Measurements from ENCODE around the gene BTNL8.
A peak's percentile ranks its signal among the peaks of the same experiment; 100 is the strongest.

The BTNL8 gene

DNA sequence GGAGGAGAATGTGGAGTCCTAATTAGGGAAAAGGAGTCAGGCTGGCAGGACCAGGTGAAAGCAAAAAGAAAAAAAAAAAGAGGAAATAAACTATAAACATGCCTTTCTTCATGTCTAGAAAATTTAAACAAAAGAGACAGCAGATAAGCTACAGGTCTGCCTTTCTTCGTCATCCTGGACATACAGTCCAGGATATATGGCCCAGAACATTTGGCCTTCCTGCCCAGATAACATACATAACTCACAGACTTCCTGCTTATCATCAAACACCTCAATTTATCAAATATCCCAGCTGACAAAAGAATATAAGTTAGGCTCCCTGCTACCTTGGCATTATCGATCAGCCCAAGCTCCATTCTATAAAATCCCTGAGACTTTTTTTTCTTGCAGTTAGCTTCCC is 11.2 kb downstream of the BTNL8 start:
- Histone ChIP-seq H4K91ac (ENCODE audit: low read length) (no peak overlapping the region), H3K14ac (ENCODE audit: low read length in 2 of 2) (no peak overlapping the region), H2BK5ac (ENCODE audit: low read depth, low read length, poor library complexity, severe bottlenecking) (no peak overlapping the region), H3K9ac (ENCODE audit: low read length) (no peak overlapping the region), H3K27me3 (ENCODE audit: control insufficient read depth in 1 of 2, insufficient read depth in 1 of 2, low read length in 2 of 2) (no peaks in the 10 kb centered on the region), H3K4ac (ENCODE audit: low read depth in 1 of 2, low read length in 2 of 2) (no peak overlapping the region), H3K4me2 (ENCODE audit: low read length, poor library complexity, severe bottlenecking) (no peak overlapping the region), H3K4me3 (ENCODE audit: insufficient read depth in 1 of 2, low read depth in 1 of 2, low read length in 2 of 2) (no peak overlapping the region), H3K79me1 (replicated peaks; ENCODE audit: low read length, poor library complexity, severe bottlenecking) (no peaks in the 10 kb centered on the region), H2BK15ac (ENCODE audit: low read depth, poor library complexity, severe bottlenecking) (no peak overlapping the region), H4K8ac (ENCODE audit: low read length) (no peak overlapping the region), H2BK120ac (ENCODE audit: low read depth, low read length) (no peak overlapping the region), H3K4me1 (ENCODE audit: control insufficient read depth, insufficient read depth, low read depth, low read length) (no peaks in the 10 kb centered on the region), H3K36me3 (ENCODE audit: control insufficient read depth in 1 of 2, insufficient read depth in 2 of 2, low read depth in 1 of 2, low read length in 2 of 2) (no peaks in the 10 kb centered on the region), H3K18ac (ENCODE audit: low read depth in 1 of 2, low read length in 2 of 2) (no peak overlapping the region), H3K27ac (ENCODE audit: low read length, poor library complexity, severe bottlenecking) (no peak overlapping the region), H2AK5ac (ENCODE audit: low read length, severe bottlenecking) (no peak overlapping the region), H2BK12ac (ENCODE audit: low read length in 2 of 2) (no peak overlapping the region), H3K23ac (ENCODE audit: low read length in 2 of 2) (no peak overlapping the region), H2AFZ (ENCODE audit: low read depth, low read length) (no peak overlapping the region), H3K9me3 (ENCODE audit: control insufficient read depth, low read length) (peaks cover 10% of the 10 kb centered on the region)
- DNase-seq = no peak
- 46% methylated on average over 2 of the region's 2 CpGs for WGBS

DNA sequence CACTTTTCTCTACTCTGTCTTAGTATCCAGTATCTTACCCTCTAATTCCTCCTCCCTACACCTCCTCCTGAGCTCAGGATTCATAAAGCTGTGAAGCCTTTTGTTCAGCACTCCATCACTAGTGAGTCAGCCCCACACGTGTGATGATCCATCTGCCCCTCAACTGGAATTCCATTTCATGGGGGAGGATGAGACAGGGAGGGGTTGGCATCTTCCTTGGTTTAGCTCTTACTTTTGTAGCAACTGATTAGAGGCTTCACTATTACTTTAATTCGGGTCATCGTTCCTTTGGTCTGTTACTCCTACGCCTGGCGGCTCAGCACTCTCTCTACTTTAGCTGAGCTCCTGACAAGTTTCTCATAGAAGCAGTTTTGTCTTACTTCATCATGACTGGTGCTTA is 11.8 kb downstream of the BTNL8 start:
- H4K8ac ChIP-seq (ENCODE audit: low read length) = no peak overlapping the region
- H3K4ac ChIP-seq (ENCODE audit: low read depth in 1 of 2, low read length in 2 of 2) = no peak overlapping the region
- 79% methylated on average over 5 of the region's 5 CpGs for WGBS
- H3K18ac ChIP-seq (ENCODE audit: low read depth in 1 of 2, low read length in 2 of 2) = no peak overlapping the region
- H2AFZ ChIP-seq (ENCODE audit: low read depth, low read length) = no peak overlapping the region
- H2BK15ac ChIP-seq (ENCODE audit: low read depth, poor library complexity, severe bottlenecking) = no peak overlapping the region
- H3K4me1 ChIP-seq (ENCODE audit: control insufficient read depth, insufficient read depth, low read depth, low read length) = no peaks in the 10 kb centered on the region
- no peak for DNase-seq
- H3K27ac ChIP-seq (ENCODE audit: low read length, poor library complexity, severe bottlenecking) = no peak overlapping the region
- H2AK5ac ChIP-seq (ENCODE audit: low read length, severe bottlenecking) = no peak overlapping the region
- H3K4me3 ChIP-seq (ENCODE audit: insufficient read depth in 1 of 2, low read depth in 1 of 2, low read length in 2 of 2) = no peak overlapping the region
- H3K27me3 ChIP-seq (ENCODE audit: control insufficient read depth in 1 of 2, insufficient read depth in 1 of 2, low read length in 2 of 2) = no peaks in the 10 kb centered on the region
- H3K14ac ChIP-seq (ENCODE audit: low read length in 2 of 2) = no peak overlapping the region
- H2BK5ac ChIP-seq (ENCODE audit: low read depth, low read length, poor library complexity, severe bottlenecking) = no peak overlapping the region
- H3K79me1 ChIP-seq (replicated peaks; ENCODE audit: low read length, poor library complexity, severe bottlenecking) = no peaks in the 10 kb centered on the region
- no peak overlapping the region for H2BK12ac ChIP-seq (ENCODE audit: low read length in 2 of 2)
- no peak overlapping the region for H3K9ac ChIP-seq (ENCODE audit: low read length)
- H3K9me3 ChIP-seq (ENCODE audit: control insufficient read depth, low read length) = peaks cover 10% of the 10 kb centered on the region
- no peak overlapping the region for H4K91ac ChIP-seq (ENCODE audit: low read length)
- no peaks in the 10 kb centered on the region for H3K36me3 ChIP-seq (ENCODE audit: control insufficient read depth in 1 of 2, insufficient read depth in 2 of 2, low read depth in 1 of 2, low read length in 2 of 2)
- H3K4me2 ChIP-seq (ENCODE audit: low read length, poor library complexity, severe bottlenecking) = peak overlapping the region; percentile 16
- H3K23ac ChIP-seq (ENCODE audit: low read length in 2 of 2) = no peak overlapping the region
- H2BK120ac ChIP-seq (ENCODE audit: low read depth, low read length) = no peak overlapping the region

DNA sequence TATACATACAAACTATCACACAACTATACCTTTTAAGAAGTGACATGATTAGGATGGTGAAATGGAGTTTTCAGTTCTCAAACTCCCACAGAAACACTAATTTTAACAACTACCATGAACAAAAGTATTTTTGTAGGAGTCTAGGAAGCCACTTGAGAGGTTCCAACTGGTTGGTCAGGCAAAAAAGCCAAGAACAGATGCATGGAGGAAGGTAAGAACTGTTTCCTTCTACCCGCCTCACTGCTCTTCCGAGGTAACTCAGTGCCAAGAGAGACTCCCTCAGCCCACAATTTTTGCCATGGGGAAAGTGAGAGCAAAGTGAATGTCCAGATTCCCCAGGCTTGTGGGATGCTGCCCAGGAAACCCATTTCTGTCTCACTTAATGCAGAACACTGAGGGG is 15.7 kb downstream of the BTNL8 start:
- Histone ChIP-seq H2AK5ac (ENCODE audit: low read length, severe bottlenecking) (no peak overlapping the region), H2BK5ac (ENCODE audit: low read depth, low read length, poor library complexity, severe bottlenecking) (no peak overlapping the region), H4K91ac (ENCODE audit: low read length) (no peak overlapping the region), H2BK12ac (ENCODE audit: low read length in 2 of 2) (no peak overlapping the region), H3K9me3 (ENCODE audit: control insufficient read depth, low read length) (peaks cover 10% of the 10 kb centered on the region), H3K4ac (ENCODE audit: low read depth in 1 of 2, low read length in 2 of 2) (no peak overlapping the region), H4K8ac (ENCODE audit: low read length) (no peak overlapping the region), H3K4me2 (ENCODE audit: low read length, poor library complexity, severe bottlenecking) (no peak overlapping the region), H3K36me3 (ENCODE audit: control insufficient read depth in 1 of 2, insufficient read depth in 2 of 2, low read depth in 1 of 2, low read length in 2 of 2) (no peaks in the 10 kb centered on the region), H2BK15ac (ENCODE audit: low read depth, poor library complexity, severe bottlenecking) (no peak overlapping the region), H3K79me1 (replicated peaks; ENCODE audit: low read length, poor library complexity, severe bottlenecking) (no peaks in the 10 kb centered on the region), H3K14ac (ENCODE audit: low read length in 2 of 2) (no peak overlapping the region), H2BK120ac (ENCODE audit: low read depth, low read length) (no peak overlapping the region), H3K27ac (ENCODE audit: low read length, poor library complexity, severe bottlenecking) (no peak overlapping the region), H3K9ac (ENCODE audit: low read length) (no peak overlapping the region), H3K4me1 (ENCODE audit: control insufficient read depth, insufficient read depth, low read depth, low read length) (no peaks in the 10 kb centered on the region), H3K18ac (ENCODE audit: low read depth in 1 of 2, low read length in 2 of 2) (no peak overlapping the region), H3K27me3 (ENCODE audit: control insufficient read depth in 1 of 2, insufficient read depth in 1 of 2, low read length in 2 of 2) (no peaks in the 10 kb centered on the region), H3K23ac (ENCODE audit: low read length in 2 of 2) (no peak overlapping the region), H3K4me3 (ENCODE audit: insufficient read depth in 1 of 2, low read depth in 1 of 2, low read length in 2 of 2) (no peak overlapping the region), H2AFZ (ENCODE audit: low read depth, low read length) (no peak overlapping the region)
- no peak for DNase-seq
- 83% methylated on average over 2 of the region's 2 CpGs for WGBS

DNA sequence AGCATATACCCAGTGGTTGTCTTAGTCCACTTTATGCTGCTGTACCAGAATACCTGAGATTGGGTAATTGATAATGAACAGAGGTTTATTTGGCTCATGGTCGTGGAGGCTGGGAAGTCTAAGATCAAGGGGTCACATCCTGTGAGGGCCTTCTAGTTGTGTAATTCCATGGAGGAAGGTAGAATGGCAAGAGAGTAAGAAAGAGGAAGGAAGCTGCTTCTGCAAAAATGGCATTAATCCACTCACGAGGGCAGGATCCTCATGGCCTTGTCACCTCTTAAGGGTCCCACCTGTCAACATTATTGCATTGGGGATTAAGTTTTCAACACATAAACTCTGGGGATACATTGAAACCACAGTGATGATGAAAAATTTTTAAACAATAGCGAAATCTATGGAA is 17.0 kb downstream of the BTNL8 start:
- Histone ChIP-seq H3K18ac (ENCODE audit: low read depth in 1 of 2, low read length in 2 of 2) (no peak overlapping the region), H2BK5ac (ENCODE audit: low read depth, low read length, poor library complexity, severe bottlenecking) (no peak overlapping the region), H3K4me3 (ENCODE audit: insufficient read depth in 1 of 2, low read depth in 1 of 2, low read length in 2 of 2) (no peak overlapping the region), H4K8ac (ENCODE audit: low read length) (no peak overlapping the region), H3K4me1 (ENCODE audit: control insufficient read depth, insufficient read depth, low read depth, low read length) (no peaks in the 10 kb centered on the region), H3K14ac (ENCODE audit: low read length in 2 of 2) (no peak overlapping the region), H3K27me3 (ENCODE audit: control insufficient read depth in 1 of 2, insufficient read depth in 1 of 2, low read length in 2 of 2) (no peaks in the 10 kb centered on the region), H2AFZ (ENCODE audit: low read depth, low read length) (no peak overlapping the region), H3K4me2 (ENCODE audit: low read length, poor library complexity, severe bottlenecking) (no peak overlapping the region), H2AK5ac (ENCODE audit: low read length, severe bottlenecking) (no peak overlapping the region), H3K23ac (ENCODE audit: low read length in 2 of 2) (no peak overlapping the region), H2BK12ac (ENCODE audit: low read length in 2 of 2) (no peak overlapping the region), H2BK120ac (ENCODE audit: low read depth, low read length) (no peak overlapping the region), H3K27ac (ENCODE audit: low read length, poor library complexity, severe bottlenecking) (no peak overlapping the region), H3K79me1 (replicated peaks; ENCODE audit: low read length, poor library complexity, severe bottlenecking) (no peaks in the 10 kb centered on the region), H2BK15ac (ENCODE audit: low read depth, poor library complexity, severe bottlenecking) (no peak overlapping the region), H3K4ac (ENCODE audit: low read depth in 1 of 2, low read length in 2 of 2) (no peak overlapping the region), H3K9ac (ENCODE audit: low read length) (no peak overlapping the region), H4K91ac (ENCODE audit: low read length) (no peak overlapping the region), H3K36me3 (ENCODE audit: control insufficient read depth in 1 of 2, insufficient read depth in 2 of 2, low read depth in 1 of 2, low read length in 2 of 2) (no peaks in the 10 kb centered on the region), H3K9me3 (ENCODE audit: control insufficient read depth, low read length) (peaks cover 10% of the 10 kb centered on the region)
- no peak for DNase-seq
- WGBS = 5% methylated on average over 1 of the region's 3 CpGs

Measured in mesenchymal stem cell (in vitro differentiated cells and primary cell).